Esophagus muscularis mucosa (tissue), 4 donors: ENCODE data around the gene TSPAN7. TPM values are rescaled to one million over a fixed set of nuclear protein-coding genes. Genes with fewer than 3 reads are reported as not detected.

Experiments
- DNase-seq: peaks from one replicate; pipeline ENCODE4 v3.0.0-alpha.2; 2017; ENCODE audit errors: extremely low spot score
- H3K27ac ChIP-seq, 4 donors: fragments of 200-600 bp; sonication (generic); replicated peaks in 1 of 4; 1 replicate in 3 of 4; 2 replicates in 1 of 4; pipeline ENCODE4 v1.5.1; 2016 to 2019; ENCODE audit warnings: mild to moderate bottlenecking in 1 of 4
- H3K27me3 ChIP-seq, 4 donors: fragments of 200-600 bp; sonication (generic); one replicate each; pipeline versions ENCODE4 v1.5.1 to v1.6.0; 2016 to 2019
- H3K36me3 ChIP-seq, 4 donors: fragments of 200-600 bp; sonication (generic); one replicate each; pipeline ENCODE4 v1.5.1; 2016 to 2019
- H3K4me1 ChIP-seq, 4 donors: fragments of 200-600 bp; sonication (generic); one replicate each; pipeline ENCODE4 v1.5.1; 2016 to 2019
- H3K4me3 ChIP-seq, 4 donors: fragments of 200-600 bp; sonication (generic); 1 replicate in 2 of 4; 2 replicates in 2 of 4; pipeline ENCODE4 v1.5.1; 2016 to 2019; ENCODE audit warnings: mild to moderate bottlenecking in 4 of 4, moderate library complexity in 1 of 4
- H3K9me3 ChIP-seq, 4 donors: fragments of 200-600 bp; sonication (generic); 1 replicate in 3 of 4; 2 replicates in 1 of 4; pipeline ENCODE4 v1.5.1; 2016 to 2019
- CTCF ChIP-seq, 3 experiments: fragments of 200-600 bp in 2 of 3; fragments of 450-650 bp in 1 of 3; sonication (generic) in 2 of 3; IDR thresholded peaks; one replicate each; pipeline ENCODE4 v1.5.1; 2017 to 2019; ENCODE audit warnings: antibody characterized with exemption in 3 of 3, mild to moderate bottlenecking in 2 of 3, moderate library complexity in 1 of 3
- EP300 ChIP-seq: sonication (generic); formaldehyde crosslinking; IDR thresholded peaks from one replicate; pipeline ENCODE4 v1.6.1; 2017; ENCODE audit warnings: antibody characterized with exemption
- POLR2A ChIP-seq: fragments of 450-650 bp; IDR thresholded peaks from one replicate; pipeline ENCODE4 v1.6.1; 2017; ENCODE audit warnings: antibody characterized with exemption, moderate library complexity, mild to moderate bottlenecking, low read depth
- POLR2AphosphoS5 ChIP-seq, 2 donors: sonication (generic); formaldehyde crosslinking; IDR thresholded peaks; one replicate each; pipeline ENCODE4 v1.6.1; 2017; ENCODE audit warnings: antibody characterized with exemption in 2 of 2
- WGBS: methylation state at CpG from one replicate; pipeline ENCODE4 v1.1.5; 2018; 5-methylcytosine and 5-hydroxymethylcytosine counted together
- intact Hi-C: fragments of 100-400 bp; cut with DNase I; formaldehyde crosslinking; loops from one replicate; pipeline ENCODE4 v1.15.1; 2023
- total RNA-seq, 4 donors: library from RNA; depleted of rRNA; stranded (reverse); fragments of >200 nt; gene quantifications; one replicate each; pipeline versions ENCODE4 v1.1.0 to v1.2.1, GENCODE V29; 2016

Gene TSPAN7
- total RNA-seq, 4 donors from 2014 or later: 11.6 to 53.8 (median 45.2) TPM

- no peak for DNase-seq
- no peak for TF ChIP-seq POLR2AphosphoS5 (IDR thresholded peaks at IDR 0.05)
- TF ChIP-seq POLR2A: no peak
- no peak for TF ChIP-seq EP300
- TF ChIP-seq CTCF (IDR thresholded peaks at IDR 0.05): no peak
- intact Hi-C loops: no loop called here
- 73% methylated on average over 6 of the region's 6 CpGs for WGBS
- Histone ChIP-seq H3K27me3 (no peaks in the 10 kb centered on the region), H3K36me3 (no peaks in the 10 kb centered on the region), H3K4me3 (no peak overlapping the region), H3K9me3 (no peaks in the 10 kb centered on the region), H3K27ac (no peak overlapping the region), H3K4me1 (no peaks in the 10 kb centered on the region)
Measured at GRCh38 chrX:38519651-38520050, 41.7 kb upstream of the TSPAN7 start.

GRCh38 chrX:38538134-38538533 is 23.2 kb upstream of the TSPAN7 start:
- WGBS: 37% methylated on average over 2 of the region's 2 CpGs

GRCh38 chrX:38539748-38540147 is 21.6 kb upstream of the TSPAN7 start:
- Histone ChIP-seq H3K27me3 (no peaks in the 10 kb centered on the region), H3K4me3 (no peak overlapping the region), H3K9me3 (no peaks in the 10 kb centered on the region), H3K4me1 (no peaks in the 10 kb centered on the region), H3K36me3 (no peaks in the 10 kb centered on the region), H3K27ac (no peak overlapping the region)
- DNase-seq: no peak
- WGBS: 67% methylated on average over 1 of the region's 1 CpG
- intact Hi-C loops: no loop called here
- TF ChIP-seq CTCF (IDR thresholded peaks at IDR 0.05): no peak
- no peak for TF ChIP-seq POLR2AphosphoS5 (IDR thresholded peaks at IDR 0.05)
- TF ChIP-seq POLR2A: no peak
- no peak for TF ChIP-seq EP300

More at GRCh38 chrX:38538134-38538533, 23.2 kb upstream of the TSPAN7 start:
- Histone ChIP-seq H3K9me3 (no peaks in the 10 kb centered on the region), H3K4me3 (no peak overlapping the region), H3K36me3 (no peaks in the 10 kb centered on the region), H3K27ac (no peak overlapping the region), H3K4me1 (no peaks in the 10 kb centered on the region), H3K27me3 (no peaks in the 10 kb centered on the region)
- intact Hi-C loops: no loop called here
- TF ChIP-seq POLR2AphosphoS5 (IDR thresholded peaks at IDR 0.05) (no peak), CTCF (IDR thresholded peaks at IDR 0.05) (no peak), POLR2A (no peak), EP300 (no peak)
- DNase-seq: no peak

GRCh38 chrX:38548508-38548907 is 12.8 kb upstream of the TSPAN7 start:
- peaks cover 0 to 3% (median 0%) of the 10 kb centered on the region in 4 donors for H3K9me3 ChIP-seq
- no peak overlapping the region for H3K27ac ChIP-seq
- TF ChIP-seq POLR2A (no peak), CTCF (IDR thresholded peaks at IDR 0.05) (no peak), EP300 (no peak), POLR2AphosphoS5 (IDR thresholded peaks at IDR 0.05) (no peak)
- H3K36me3 ChIP-seq: no peaks in the 10 kb centered on the region
- H3K4me3 ChIP-seq: no peak overlapping the region
- 67% methylated on average over 3 of the region's 3 CpGs for WGBS
- H3K4me1 ChIP-seq: no peaks in the 10 kb centered on the region
- DNase-seq: no peak
- no peaks in the 10 kb centered on the region for H3K27me3 ChIP-seq
- intact Hi-C loops: no loop called here

GRCh38 chrX:38552721-38553120 is 8.6 kb upstream of the TSPAN7 start:
- WGBS: 52% methylated on average over 1 of the region's 1 CpG
- Histone ChIP-seq H3K9me3 (peaks cover 0 to 3% (median 0%) of the 10 kb centered on the region in 4 donors), H3K27ac (no peak overlapping the region), H3K27me3 (no peaks in the 10 kb centered on the region), H3K4me1 (no peaks in the 10 kb centered on the region), H3K36me3 (no peaks in the 10 kb centered on the region), H3K4me3 (no peak overlapping the region)
- intact Hi-C loops: no loop called here
- TF ChIP-seq CTCF (IDR thresholded peaks at IDR 0.05) (no peak), POLR2A (no peak), EP300 (no peak), POLR2AphosphoS5 (IDR thresholded peaks at IDR 0.05) (no peak)
- no peak for DNase-seq
